CD4-positive, alpha-beta T cell treated with Interleukin-15 for 1 hour (primary cell): ENCODE results near the gene RNF212.

Experiments
- DNase-seq: peaks from one replicate; pipeline ENCODE4 v3.0.0-alpha.2; 2020

The RNF212 gene

DNA sequence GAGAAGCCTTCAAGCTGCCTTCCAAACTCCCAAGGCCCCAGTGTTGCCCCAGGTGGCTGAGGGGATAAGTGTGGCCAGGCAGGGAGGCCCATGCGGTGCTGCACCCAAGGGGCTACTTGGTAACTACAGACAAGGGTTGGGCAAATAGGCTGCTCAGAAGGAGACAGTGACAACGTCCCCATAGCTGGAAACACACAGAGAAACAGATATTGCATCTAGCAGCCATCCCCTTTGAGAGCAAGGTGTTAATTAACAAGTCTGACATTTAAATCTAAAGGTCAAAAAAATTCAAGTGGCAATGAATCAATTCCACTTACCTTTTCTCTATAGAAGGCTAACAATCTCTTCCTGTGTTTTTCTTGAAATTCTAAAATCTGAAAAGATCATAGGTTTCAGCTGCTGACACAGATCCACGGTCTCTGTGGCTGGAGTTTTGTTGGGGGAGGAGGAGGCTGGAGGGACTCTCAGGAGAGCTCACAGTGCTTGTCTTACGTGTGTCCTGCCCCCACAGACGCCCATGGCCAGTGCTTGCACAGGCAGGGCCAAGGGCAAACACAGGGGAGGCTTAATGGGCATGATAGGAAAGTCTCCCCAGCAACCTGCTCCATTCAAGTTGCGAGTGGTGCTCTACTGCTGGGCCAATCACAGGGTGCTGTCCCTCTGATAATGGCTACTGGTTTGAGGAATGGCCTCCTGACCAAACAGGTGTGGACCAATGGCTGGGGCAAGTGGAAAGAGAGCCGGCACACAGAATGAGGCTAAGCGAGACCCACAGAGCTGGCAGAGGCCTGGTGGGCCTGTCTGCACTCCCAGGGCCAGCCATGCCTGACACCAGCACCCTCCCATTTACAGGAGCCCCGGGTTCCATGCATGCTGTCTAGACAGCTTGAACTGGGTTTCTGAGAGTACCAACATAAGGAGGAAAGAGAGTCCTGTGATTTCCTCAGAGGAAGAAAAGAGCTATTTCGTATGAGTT, 22.6 kb downstream of the RNF212 start:
- DNase-seq: no peak

DNA sequence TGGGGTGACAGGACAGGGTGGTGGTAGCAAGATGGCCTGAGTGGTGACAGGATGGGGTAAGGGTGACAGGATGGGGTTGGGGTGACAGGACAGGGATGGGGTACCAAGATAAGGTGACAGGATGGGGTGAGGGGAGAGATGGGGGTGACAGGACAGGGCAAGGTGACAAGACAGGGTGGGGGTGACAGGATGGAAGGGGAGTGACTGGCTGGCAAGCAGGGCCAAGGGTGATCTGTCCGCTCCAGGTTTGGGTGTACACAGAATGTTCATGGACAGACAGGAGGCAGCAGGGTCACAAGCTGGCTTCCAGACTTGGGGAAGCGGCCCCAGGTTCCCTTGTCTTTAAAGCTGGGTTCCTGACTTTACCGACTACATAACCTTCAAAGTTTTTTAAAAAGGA, 23.3 kb downstream of the RNF212 start:
- DNase-seq: no peak

DNA sequence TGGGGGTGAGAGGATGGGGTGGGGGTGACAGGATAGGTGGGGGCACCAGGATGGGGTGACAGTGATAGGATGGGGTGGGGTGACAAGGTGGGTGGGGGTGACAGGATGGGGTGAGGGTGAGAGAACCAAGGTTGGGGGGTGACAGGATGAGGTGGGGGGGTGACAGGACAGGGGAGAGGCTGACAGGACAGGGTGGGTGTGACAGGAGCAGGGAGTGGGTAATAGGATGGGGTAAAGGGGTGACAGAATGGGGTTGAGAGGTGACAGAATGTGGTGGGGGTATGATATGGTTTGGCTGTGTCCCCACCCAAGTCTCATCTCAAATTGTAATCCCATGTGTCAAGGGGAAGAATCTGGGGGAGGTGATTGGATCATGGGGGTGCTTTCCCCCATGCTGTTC, 26.0 kb downstream of the RNF212 start:
- peak; percentile 25 for DNase-seq

DNA sequence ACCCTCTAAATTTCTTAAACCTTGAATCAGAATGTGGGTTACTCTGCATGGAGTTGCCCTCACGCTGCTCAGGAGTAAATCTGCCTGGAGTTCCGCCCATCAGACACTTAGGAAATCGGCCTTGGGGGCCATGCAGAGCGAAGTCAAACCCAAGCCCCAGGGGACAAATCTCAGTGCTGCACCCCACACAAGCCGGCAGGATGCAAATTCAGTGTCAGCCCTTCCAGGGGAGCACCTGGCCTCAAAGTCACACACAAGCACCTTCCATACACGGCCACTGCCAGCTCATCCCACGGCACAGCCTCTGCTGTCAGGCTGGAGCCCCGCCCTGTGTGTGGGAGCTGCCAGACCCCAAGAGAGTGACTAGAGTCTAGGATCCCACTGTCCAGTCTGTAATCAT, 27.4 kb downstream of the RNF212 start:
- DNase-seq: no peak

DNA sequence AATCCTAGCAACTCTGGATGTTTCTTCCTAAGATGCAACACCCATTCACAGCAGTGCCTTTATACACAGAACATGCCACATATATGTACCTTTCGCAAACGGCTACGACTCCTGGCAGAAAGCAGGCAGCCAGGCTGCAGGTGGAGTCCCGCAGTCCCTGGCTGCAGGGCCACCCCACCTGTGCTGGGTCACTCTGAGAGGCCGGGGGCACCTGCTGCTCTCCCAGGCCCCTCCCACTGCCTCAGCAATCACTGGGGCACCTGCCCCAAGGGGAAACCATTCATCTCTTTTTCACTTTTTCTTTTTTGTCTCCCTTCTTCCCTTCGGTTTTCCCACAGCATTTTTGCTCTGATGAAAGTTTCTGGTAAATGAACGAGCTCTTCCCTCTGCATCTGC, 28.0 kb downstream of the RNF212 start:
- DNase-seq: no peak

DNA sequence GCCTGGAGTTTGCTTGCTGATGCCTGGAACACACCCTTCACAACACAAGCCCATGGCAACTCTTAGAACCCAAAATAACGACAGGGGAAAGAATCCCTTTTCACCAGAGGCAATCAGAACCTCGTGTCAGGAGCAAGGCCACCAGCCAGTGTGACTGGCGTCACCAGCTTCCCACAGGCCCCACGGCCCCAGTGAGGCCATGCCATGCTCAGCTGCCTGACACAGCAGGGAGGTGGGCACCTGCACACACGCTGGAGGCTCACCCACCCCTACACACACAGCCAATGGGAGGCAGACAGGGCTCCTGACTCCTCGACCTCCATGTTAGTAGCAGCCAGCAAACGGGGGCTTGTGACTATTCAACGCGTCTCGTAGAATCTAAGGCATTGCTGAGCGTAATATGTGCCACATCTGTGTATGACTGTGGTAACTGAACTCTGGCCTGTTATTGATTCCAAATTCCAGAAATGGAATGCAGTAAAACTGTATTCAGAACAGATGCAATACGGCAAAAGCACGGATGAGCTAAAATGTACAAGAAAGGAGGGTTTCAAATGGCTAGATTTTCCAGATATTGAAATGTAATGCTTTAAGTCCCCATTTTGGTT, 28.5 kb downstream of the RNF212 start:
- no peak for DNase-seq

DNA sequence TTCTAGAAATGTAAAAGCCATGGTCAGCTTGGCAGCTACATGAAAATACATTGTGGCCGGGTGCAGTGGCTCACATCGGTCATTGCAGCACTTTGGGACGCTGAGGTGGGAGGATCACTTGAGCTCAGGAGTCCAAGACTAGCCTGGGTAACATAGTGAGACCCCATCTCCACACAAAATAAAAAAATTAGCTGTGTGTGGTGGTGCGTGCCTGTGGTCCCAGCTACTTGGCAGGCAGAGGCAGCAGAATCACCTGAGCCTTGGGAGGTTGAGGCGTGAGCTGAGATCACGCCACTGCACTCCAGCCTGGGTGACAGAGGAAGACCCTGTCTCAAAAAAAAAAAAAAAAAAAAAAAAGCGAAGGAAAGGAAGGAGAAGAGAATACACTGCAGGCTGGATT, 29.0 kb downstream of the RNF212 start:
- DNase-seq: no peak

DNA sequence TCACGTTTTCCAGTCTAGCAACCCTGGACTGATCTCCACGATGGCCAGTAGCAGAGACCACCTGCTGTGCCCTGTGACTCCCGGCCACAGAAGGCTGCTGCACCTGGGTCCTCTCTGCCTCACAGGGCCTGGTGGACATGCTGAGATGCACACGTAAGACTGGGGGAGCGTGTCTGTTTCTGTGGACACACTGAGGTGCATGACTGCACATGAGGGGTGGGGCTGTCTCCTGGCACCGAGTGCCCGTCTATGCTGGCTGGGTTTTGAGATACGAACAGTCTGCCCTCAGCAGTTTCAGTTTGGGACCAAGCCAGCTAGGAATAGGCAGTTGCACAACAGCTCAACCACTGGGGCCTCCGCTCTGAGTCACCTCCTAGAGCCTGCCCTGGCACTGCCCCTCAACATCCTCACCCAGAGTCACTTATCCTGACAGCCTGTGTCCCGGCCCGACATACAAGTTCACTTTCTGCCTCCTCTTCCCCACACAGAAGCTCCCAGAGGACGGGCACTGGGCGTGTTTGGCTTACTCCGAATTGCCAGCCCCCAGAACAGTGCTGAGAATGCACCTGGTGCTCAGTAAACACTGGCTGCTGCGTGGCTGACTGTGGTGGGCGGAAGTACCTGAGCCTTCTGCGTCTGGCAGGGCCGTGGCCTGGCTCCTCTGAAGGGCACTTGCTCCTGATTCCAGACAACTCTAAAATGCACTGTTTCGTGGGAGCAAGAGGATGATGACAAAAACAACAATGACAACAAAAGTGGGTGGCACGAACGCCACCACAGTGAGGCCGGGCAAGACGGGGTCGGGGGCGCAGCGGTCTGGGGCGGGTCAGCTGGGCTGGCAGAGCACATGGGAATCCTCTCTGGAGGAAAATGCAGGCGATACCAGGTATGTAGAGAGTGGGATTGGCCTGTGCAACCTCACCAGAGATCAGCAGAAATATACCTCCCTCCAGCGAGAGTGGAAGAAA, 30.9 kb downstream of the RNF212 start:
- DNase-seq: peak; percentile 68

DNA sequence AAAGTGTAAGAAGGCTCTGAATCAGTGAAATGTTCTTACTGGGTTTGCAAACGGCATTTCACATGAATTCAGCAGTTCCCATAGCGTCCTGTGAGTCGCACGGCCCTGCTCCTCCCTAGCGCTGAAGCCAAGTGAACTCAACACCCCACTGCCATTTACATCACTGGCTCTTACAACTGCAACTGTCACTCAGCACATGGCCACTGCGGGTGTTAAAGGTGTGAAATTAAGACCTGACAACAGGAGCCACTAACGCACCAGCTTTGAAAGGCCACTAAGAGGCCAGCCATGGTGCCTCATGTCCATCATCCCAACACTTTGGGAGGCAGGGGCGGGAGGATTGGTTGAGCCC, 31.7 kb downstream of the RNF212 start:
- DNase-seq: no peak

DNA sequence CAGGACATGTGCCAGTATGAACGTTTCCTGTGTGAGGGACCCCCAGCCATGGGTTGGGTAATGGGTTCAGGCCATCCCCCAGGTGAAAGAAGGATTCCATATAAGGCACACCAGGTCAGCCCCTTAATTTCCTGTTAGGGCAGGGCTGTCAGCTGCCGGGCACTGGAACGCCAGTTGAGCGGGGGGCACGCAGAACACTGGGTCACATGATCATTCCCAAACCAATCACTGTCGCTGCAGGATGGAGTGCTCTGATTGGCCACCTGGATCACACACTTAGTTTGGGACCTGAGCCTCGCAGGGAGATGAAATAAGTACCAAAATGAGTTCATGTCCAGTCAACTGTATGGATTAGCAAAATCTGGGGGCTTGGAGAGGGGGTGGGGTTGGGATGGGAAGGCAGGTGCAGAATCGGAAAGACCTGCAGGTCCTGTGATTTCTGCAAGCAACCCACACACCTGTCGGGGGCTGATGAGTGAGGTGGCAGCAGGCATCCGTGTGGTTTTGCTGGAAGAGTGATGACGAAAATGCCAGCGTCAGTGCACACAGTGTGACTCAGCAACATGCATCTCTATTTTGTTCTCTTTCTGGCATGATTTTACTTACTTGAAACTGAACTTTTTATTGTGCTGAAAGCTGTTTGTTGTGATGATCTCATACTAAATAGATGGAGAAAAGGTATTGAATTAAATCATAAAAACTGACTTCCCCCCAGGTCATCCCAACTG, 32.2 kb downstream of the RNF212 start:
- DNase-seq: no peak

DNA sequence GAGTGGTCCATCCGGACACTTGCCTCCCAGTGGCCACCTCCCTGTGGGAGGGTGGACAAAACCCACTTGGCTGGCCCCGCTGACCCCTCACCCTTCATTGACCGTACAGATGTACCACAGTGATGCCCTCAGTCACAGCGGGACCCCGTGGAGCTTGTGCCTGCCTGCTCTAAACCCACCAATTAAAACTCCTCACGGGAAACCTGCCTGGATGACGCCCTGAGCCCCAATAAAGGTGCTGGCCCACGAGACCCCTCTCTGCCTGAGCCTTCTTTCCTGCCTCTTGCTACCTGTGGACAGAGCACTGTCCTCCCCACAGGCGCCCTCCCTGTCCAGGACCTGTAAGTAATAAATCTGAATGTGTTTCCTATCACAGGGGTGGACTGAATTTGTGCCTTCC, 32.9 kb downstream of the RNF212 start:
- no peak for DNase-seq

DNA sequence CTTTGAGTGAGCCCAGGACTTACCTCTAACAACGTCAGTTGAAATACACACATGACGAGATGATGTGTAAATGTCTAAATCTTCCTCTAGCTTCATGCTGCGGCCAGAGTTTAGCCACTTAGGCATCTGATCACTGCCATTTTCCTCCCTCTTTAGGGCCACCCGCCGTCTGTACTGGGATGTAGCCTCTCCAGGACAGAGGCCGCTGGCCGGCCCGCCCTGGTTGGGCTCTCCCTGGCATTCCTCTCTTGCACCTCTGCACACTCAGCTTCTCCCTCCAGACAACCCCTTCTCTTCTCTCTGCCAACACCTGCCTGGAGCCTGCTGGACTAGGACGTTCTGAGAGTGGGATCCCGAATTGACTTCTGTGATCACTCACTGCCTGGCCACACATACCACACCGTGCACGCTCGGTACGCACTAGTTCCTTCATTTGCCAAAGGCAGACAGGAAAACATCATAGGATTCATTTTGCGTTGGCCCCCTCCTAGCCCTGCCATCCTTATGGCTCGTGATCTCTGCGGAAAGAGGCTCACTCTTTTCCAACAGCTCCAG, 33.6 kb downstream of the RNF212 start:
- DNase-seq: no peak

DNA sequence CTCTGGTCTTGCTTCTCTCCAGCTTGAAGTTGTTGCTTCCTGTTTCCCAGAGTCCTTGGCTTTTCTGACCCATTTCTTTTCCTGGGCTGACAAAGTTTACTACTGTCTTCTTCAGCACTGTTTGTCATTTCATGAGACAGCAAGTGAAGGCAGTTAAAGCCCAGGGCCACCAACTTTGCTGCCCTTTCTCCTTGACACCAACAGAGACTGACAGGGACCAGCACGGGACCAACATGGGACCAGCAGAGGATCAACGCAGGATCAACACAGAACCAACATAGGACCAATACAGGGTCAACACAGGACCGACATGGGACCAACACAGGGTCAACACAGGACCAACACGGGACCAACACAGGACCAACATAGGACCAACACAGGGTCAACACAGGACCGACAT, 34.9 kb downstream of the RNF212 start:
- DNase-seq: no peak

DNA sequence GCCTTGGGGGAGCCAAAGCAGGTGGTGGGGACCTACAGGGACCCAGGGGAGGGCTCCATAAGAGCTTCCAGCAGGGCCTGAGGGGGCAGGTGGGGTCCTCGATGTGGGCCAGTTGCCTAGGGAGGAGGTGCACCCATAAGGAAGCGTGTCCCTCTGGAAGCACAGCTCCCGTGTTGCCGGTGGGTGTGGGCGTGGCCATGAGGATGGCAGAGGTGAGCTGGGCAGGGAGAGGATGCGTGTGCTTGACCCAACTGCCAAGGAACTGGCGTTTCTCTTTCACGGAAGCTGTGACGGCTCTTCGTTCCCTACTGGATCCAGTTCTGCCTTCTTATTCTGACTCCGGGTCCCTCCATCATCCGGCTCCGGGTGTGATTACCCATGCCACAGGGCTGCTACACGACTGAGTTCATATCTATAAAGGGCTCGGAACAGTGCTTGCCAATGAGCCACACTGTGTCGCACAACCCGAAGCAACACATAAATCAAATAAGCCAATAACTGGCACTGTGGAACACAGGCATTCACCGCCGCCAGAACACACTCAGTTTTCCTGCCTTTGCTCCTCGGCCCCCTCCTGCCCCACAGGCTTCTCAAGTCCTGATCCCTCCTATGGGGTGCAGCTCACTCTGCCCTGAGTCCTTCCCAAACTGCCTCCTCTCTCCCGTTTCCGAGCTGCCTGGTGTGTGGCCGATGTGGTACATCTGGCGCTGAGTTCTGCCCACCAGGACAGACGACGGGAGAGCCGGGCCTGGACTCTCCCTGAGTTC, 35.5 kb downstream of the RNF212 start:
- no peak for DNase-seq

DNA sequence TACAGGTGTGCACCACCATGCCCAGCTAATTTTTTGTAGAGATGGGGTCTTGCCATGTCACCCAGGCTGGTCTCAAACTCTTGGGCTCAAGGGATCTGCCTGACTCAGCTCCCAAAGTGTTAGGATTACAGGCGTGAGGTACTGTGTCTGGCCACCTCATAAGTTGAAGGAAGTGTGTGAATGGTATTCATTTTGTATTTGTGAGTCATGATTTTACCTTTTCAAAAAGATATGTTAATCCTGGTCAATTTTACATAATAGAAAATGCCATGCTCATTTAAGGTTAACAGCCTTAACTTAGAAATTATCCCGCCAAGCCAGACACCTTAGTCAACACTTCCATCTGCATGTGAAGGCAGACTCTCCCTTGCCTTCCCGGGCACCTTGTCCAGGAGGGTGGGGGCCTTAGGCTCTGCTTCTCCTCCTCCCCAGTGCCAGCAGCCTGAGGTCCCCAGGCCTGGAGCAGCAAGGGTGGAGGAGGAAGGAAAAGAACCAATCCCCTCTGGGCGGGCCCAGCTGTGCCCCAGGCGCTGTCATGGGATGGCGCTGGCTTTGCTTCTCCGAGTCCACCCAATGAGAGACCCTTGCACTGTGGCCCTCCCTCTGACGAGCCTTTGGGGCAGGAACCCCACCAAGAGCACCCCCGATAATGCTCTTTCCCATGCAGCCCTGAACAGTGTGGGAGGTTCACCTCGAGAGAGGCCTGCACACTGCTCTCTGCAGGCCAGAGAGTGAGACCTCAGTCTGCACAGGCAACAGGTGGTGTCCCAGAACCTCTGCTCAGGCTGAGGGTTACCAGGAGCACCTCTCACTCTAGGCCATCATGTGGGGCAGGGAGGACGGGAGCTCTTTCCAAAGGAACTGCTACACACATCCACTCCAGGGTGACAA, 37.3 kb downstream of the RNF212 start:
- DNase-seq: no peak

DNA sequence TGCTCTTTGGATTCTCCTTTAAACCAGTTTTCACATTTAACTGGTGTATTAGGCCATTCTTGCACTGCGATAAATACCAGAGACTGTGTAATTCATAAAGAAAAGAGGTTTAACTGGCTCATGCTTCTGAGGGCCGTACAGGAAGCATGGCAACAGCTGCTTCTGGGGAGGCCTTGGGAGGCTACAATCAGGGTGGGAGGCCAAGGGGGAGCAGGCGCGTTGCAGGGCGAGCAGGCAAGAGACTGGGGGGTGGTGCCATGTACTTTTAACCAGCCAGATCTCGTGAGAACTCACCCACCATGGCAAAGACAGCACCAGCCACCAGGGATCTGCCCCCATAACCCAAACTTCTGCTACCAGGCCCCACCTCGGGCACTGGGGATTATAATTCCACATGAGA, 38.1 kb downstream of the RNF212 start:
- no peak for DNase-seq

DNA sequence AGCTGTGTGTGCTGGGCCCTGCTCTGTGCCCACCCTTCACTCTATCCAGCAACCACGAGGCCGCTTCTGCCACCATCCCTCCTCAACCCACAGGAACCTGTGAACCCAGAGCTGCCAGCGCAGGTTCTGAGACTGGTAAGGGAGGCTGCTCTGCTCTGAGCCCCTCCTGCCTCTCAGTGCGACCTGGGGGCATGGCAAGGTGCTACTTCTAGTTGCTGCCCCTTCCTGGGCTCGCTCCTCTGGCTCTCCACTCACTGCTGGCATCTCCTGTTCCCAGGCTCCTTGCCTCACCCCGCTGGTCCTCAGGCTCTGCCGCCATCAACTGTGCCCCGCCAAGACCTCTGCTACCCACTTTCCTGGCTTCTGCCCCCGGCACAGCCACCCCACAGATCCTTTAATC, 39.3 kb downstream of the RNF212 start:
- DNase-seq: no peak

DNA sequence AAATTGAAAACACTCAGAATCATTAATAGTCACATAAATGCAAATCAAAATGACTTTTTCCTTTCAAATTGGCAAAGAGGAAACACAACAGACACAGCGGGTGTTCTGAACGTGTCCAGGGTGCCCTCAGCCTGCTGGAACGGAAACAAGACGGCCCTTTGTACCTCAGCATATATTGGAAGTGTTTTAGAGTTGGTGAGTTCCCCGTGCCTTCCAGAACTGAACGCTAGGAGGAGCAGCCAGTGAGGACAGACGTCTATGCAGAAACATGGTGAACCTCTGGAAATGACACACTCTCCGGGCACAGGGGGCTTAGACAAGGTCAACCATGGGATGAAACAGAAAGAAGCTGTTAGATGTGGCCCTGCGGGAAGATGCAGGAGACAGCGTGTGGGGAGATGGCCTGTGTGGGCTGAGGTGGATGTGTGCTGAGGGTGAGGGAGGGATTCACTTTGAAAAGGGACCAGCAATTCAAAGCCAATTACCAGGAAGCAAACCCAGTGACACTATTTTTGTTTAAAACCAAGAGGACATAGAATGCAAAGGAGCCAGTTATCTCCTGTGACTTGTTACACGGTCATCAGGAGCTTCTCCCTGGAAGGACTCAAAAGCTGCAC, 40.4 kb downstream of the RNF212 start:
- DNase-seq: peak; percentile 51

DNA sequence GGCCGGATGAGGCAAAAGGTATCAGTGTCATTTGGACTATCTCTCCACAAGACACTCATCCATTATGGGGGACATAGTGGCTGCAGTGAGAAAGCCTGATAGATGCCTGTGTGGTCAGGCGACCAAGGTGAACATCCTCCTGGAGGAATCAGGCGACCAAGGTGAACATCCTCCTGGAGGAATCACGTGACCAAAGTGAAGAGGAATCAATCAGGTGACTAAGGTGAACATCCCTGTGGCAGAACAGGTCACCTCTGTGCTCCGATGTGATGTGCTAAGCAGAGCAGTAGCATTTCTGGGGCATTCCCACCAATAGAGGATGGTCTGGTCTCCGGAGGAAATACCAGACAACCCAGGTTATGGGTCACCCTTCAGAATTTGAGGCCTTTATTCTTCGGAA, 44.0 kb downstream of the RNF212 start:
- no peak for DNase-seq

DNA sequence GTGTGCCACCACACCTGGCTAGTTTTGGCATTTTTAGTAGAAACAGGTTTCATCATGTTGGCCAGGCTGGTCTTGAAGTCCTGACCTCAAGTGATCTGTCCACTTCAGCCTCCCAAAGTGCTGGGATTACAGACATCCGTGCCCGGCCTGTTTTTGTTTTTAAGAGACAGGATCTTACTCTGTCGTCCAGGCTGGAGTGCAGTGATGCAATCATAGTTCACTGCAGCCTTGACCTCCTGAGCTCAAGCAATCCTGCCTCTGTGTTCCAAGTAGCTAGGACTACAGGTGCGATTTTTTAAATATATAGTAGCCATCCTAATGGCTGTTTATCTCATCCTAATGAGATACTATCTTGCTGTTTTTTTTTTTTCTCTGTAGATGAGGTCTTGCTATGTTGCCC, 47.6 kb downstream of the RNF212 start:
- DNase-seq: no peak
